GM12801 (cell line): Measurements from ENCODE around the gene IFNGR1.

ENCODE experiments used
- CTCF ChIP-seq: IDR thresholded peaks from one replicate; pipeline ENCODE4 v1.5.1; 2011; ENCODE audit warnings: control low read depth; ENCODE audit not compliant: insufficient read length; ENCODE audit errors: extremely low read depth

The IFNGR1 gene

GRCh38 chr6:137150072-137150471 lies 69.1 kb downstream of the IFNGR1 start:
- no peak for TF ChIP-seq CTCF

GRCh38 chr6:137149035-137149393 lies 70.2 kb downstream of the IFNGR1 start:
- TF ChIP-seq CTCF = no peak

GRCh38 chr6:137148306-137149034 lies 70.7 kb downstream of the IFNGR1 start:
- no peak for TF ChIP-seq CTCF
